GM19193 (cell line): Measurements from ENCODE around the gene NXPE3.

Experiments used
- POLR2A ChIP-seq: IDR thresholded peaks from 4 replicates; pipeline ENCODE4 v1.6.1; 2011; ENCODE audit not compliant: insufficient read depth, insufficient read length; ENCODE audit errors: extremely low read depth

Gene NXPE3

GRCh38 chr3:101836652-101837598 is 57.9 kb downstream of the NXPE3 start:
- no peak for TF ChIP-seq POLR2A

GRCh38 chr3:101838691-101839090 is 59.7 kb downstream of the NXPE3 start:
- TF ChIP-seq POLR2A = no peak

- no peak for TF ChIP-seq POLR2A
These were observed 61.1 kb downstream of the NXPE3 start for GRCh38 chr3:101840066-101840465.

GRCh38 chr3:101842245-101842934 is 63.4 kb downstream of the NXPE3 start:
- no peak for TF ChIP-seq POLR2A

DNA sequence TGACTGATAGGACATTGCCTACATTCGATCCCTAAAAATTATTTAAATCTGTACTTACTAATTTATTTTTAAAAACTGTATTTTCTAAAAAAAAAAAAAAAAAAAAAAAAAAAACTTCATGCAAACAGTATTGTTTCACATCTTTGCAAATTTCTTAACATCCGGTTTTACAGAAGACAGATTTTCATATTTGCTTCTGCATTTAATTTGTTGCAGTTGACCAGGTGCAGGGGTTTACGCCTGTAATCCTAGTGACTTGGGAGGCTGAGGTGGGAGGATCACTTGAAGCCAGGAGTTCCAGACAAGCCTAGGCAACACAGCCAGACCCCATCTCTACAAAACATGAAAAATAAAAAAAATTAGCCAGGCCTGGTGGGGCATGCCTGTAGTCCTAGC is 63.9 kb downstream of the NXPE3 start:
- TF ChIP-seq POLR2A = no peak

DNA sequence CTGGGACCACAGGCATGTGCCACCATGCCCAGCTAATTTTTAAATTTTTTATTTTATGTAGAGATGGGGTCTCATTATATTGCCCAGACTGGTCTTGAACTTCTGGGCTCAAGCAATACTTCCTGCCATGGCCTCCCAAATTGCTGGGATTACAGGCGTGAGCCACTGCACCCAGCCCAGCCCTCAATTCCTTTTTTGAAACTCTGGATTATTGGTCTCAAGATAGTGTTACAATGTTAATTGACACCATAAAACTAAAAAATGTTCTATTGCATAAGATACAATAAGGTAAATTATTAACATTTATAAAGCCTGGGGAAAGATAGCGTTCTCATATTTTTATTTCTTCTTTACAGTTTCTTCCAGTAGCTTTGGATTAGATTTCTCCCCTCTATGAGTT is 66.4 kb downstream of the NXPE3 start:
- no peak for TF ChIP-seq POLR2A

DNA sequence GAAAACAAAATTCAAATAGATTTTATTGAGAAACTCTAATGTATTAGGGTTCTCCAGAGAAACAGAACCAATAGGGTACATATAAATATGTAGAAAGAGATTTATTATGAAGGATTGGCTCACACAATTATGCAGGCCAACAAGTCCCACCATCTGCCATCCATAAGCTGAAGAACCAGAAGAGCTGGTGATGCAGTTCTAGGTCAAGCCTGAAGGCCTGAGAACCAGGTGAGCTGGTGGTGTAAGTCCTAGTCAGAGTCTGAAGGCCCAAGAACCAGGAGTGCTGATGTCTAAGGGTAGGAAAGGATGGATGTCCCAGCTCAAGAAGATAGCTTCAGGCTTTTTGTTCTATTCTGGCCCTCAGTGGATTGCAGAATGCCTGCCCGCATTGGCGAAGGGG is 67.7 kb downstream of the NXPE3 start:
- TF ChIP-seq POLR2A = no peak

- TF ChIP-seq POLR2A = no peak
These were observed 68.3 kb downstream of the NXPE3 start for GRCh38 chr3:101847328-101847727.

DNA sequence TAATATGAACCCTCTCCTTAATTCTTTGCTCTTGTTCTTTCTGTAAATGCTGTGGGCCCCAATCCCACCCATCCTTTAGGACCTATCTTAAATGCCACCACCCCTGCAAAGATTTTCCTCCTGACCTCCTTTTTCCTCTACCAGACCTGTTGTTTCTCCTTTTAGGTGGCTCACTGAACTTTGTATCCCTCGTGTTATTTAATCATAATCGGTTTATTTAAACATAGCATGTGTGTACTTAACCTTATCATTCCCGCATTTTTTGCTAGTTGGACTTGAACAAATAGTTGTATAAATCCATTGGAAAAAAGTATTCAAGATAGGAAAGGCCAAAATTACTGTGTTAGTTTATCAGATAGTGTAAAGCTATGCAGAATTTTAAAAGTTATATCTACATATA is 69.3 kb downstream of the NXPE3 start:
- no peak for TF ChIP-seq POLR2A

DNA sequence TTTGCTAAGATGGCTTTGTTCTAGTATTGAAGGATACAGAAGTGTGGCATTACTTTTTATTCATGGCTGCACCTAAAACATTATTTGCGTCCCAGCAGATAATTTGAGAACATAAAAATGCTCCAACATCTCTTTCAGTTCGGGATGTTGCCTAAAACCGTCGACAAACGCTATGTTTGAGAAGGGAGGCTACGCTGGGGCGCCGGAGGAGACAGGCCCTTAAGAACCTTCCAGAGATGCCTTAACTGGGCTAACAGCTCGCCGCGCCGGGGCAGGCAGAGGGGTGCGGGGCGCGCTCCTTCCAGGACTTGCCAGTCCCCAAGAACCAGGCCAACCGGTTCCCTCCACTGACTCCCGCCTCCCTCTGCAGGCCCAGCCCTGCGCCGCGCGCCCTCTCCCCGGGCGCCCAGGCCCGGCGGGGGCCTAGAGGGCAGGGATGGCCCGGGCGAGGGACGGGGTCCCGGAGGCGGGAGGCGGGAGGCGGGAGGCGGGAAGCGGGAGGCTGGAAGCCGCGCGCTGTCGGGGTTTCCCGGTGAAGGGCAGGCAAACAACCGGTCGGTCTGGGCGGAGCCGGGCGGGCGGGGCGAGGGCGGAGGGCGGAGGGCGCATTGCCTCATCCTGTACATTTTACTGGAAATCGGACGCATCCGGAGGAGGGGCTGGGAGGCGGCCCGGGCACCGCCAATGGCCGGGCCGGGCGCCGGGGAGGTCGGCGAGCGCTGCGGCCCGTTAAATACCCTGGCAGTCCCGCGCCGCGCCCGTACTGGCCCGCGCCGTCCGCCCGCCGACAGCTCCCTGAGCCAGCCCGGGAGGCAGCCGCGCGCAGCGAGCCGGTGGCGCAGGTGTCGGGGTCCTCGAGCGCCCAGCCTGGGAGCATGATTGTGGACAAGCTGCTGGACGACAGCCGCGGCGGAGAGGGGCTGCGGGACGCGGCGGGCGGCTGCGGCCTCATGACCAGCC is 70.0 kb downstream of the NXPE3 start, which contains the start of gene NFKBIZ:
Gene NFKBIZ, plus strand, starts transcription at position 761 of the 960 bp plus-strand sequence. Its CDS starts 115 bp downstream, at position 876.
- TF ChIP-seq POLR2A = peak; percentile 100

DNA sequence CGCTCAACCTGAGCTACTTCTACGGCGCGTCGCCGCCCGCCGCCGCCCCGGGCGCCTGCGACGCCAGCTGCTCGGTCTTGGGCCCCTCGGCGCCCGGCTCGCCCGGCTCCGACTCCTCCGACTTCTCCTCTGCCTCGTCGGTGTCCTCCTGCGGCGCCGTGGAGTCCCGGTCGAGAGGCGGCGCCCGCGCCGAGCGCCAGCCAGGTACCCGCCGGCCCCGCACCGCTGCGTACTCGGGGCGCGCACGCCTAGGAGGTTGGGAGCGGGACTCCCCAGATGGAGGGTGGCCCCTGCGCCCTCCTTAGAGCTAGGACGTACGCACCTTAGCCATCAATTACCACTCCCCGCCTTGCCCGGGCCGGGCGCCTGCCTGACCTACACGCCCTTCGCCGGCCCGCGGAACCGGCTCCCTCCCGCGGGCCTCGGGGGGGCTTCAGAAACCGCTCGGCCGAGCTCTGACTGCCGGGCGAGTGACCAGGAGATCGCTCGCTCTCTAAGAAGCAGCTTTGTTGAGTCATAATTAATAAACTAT is 70.8 kb downstream of the NXPE3 start:
- TF ChIP-seq POLR2A = no peak

GRCh38 chr3:101850246-101851051 is 71.4 kb downstream of the NXPE3 start:
- no peak for TF ChIP-seq POLR2A

DNA sequence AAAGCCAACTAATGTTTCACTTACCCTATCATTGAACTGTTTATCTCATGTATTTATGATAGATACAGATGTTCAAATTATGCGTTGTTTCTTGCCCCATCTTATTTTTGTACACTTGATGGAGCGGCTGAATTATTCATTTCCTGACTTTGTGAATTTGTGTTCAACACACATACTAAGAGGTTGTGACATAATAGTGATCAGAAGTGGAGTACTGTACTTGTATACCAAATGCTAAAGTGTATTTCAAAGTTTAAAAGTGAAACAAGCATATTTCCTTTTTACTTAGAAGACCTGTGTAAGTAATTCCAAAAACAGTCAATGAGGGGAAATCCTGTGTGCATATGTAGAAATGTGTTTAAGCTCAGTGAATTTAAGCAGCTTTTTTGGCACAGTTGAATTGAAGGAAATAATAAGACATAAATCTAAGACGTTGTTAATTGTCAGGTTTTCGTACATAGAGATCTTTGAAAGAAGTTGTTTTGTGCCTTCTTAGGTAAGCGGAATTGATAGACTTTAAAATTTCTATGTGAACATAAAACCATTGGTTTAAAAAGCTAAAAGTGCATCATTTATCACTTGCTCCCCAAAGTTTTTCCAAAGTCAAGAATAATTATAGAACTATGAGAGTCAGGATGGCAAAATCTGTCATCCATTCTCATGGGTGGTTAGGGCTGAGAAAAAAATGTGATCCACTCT is 72.2 kb downstream of the NXPE3 start:
- TF ChIP-seq POLR2A = no peak
